GM19324 (cell line): ENCODE data around the gene KANK4.

Source experiments
- ATAC-seq: cut with Tn5 transposase; IDR thresholded peaks from one replicate; pipeline ENCODE4 v1.9.1; 2021; ENCODE audit warnings: mild to moderate bottlenecking, moderate library complexity; ENCODE audit not compliant: unreplicated experiment, low FRiP score

The KANK4 gene

DNA sequence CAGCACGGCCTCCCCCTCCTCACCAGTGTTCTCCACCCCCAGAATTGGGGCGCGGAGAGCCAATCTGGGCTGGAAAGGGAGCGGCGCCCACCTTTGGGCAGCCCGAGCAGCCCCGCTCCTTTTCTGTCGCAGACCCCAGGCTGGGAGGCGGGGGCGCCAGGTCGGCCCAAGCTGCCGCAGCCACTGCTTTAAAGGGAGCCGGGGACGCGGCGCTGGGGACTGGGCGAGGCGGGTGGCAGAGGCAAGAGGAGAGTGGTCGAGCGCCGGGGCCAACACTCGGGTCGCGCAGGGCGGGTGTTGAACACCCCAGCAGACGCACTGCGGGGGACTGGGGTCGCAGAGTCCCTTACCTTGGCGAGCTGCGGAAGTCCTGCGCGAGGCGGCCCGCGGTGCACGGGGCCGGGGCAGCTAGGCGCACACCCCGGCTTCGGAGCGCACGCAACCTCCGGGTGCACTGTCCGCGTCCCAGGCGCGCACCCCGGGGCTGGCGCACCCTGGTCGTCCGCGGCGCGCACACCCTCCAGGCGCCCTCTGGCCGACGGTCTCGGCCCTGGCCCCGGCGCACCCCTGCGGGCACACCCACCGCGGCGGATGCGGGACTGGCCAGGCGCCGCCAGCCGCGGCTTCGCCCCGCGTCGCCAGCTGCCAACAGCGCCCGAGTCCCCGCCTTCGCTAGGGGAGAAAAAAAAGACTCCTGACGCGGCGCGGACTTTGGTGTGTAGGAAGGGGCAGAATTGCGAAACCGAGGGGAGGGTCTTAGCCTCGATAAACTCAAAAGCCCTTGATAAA is at the start of gene KANK4:
Gene KANK4, minus strand, starts transcription at position 679 of the 789 bp plus-strand sequence. CDS start 37,870 bp downstream, outside the sequence.
- ATAC-seq, result no peak

DNA sequence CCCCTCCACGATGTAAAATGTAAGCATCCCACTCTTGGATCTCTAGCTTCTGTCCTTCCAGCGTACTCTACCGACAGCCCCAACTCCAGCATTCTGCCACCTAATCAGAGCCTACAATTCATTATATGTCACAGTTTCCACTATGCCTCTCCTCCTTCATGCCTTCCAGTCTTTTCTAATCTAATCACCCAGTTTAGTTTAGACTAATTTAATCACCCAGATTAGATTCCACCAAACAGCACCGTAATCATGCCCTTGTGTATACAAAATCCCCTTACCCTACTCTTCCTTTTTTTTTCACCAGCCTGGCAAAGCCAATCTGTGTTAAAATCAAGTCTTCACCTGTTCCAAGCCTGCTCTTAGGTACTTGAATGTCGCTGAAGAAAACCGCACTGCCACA is 49.8 kb upstream of the KANK4 start:
- ATAC-seq, result no peak

DNA sequence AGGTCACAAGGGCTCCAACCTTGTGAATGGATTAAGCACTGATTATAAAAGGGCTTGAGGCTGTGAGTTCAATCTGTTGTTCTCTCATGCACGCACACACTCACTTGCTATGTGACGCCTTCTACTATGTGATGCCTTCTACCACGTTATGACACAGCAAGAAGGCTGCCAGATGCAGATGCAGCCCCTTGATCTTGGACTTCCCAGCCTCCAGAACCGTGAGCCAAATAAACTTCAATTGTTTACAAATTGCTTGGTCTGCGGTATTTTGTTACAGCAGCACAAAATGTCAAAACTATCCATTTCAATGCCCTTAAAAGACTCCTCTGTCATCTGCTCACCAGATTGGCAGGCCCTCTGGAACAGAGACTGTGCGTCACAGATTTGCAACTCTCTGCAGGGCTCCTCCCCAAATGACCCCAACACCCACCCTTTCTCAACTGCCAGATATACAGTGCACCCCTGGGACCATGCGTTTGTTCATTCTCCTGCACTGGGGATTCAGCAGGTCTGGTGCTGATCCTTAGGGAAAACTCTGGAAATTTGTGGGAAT is 47.8 kb upstream of the KANK4 start:
- ATAC-seq, result no peak

DNA sequence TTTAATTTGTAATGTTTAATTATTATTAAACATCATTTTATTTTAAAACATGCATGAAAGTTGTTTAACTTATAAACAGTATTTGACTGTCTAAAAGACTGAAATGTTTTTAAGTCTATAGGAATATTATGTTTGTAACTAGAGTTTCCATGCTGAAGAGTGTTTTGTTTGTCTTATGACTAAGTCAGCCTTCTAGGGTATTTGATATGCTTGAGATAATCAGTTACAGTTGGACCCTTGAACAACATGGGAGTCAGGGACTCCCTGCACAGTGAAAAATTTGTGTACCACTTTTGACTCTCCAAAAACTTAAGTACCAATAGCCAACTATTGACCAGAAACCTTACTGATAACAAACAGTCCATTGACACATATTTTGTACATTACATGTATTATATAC is 45.5 kb upstream of the KANK4 start:
- no peak for ATAC-seq

DNA sequence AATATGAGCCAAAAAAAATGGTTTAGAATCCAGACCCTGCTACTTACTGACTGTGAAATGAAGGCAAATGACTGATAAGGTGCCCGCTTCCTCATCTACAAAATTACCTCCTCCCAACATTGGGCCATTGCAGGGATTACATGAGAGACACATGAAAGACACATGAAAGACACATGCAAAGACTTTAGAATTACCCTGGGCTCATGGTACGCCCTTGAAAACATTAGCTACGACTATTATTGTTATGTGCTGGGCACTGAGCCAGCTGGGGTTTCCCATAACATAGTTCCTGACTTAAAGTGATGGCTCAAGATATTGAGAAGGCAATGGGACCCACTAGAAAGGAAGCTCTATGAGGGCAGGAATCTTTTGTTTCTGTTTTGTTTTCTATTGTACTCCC is 43.7 kb upstream of the KANK4 start:
- ATAC-seq, result no peak

DNA sequence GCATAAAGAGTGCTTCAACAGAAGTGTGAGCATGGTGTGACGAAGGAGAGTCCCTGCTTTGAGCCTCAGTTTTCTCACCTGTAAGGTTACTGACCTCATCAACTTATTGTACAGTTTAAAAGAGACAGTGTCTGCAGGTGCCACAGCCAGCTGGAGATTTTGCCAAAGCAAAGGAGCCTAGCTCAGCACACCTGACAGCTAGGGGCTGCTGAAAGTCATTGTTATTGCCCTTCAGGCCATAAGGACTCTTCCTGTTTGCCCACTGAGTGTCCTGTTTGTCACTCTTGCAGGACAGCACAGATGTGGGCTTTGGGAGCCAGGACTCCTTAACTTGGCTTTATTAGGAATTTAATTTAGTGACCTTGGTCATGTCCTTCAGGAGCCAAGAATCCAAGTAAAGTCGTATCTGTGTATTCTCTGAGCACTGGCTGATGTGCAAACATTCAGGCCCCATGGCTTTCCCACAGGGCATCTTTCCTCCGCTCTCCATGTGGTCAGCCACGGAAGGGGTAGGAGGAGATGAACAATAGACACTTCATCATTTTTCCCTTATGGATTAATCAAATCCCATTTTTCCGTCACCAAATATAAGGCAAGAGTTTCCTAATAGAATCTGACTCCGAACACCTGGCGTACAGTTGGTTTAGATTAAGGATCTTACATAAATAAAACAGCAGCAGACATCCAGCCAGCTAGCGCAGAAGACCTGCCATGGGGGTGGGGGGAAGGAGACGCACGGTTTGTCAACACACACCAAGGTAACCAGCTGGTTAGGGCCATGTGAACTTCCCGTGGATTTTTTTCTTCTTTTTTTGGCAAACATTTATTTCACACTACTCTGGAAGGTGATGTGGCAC is 43.1 kb upstream of the KANK4 start:
- ATAC-seq, result no peak

DNA sequence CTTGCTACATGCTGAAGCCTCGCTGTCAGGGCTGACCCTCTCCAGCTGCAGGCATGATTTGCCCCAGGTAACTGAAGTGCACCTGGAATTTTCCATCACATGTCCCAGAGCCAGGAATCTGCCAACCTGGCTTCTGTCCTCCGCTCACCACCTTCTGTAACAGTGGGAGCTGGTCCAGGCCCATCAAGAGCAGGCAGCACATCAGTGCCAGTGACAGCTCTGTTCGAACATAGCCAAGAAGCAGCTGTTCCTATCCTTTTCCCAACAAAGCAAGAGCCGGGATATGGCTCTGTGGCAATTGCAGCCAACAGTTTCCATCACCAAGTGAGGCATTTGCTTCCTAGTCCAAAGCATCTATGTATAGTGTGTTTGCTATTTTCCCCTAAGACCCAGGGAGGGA is 42.2 kb upstream of the KANK4 start:
- ATAC-seq, result no peak

DNA sequence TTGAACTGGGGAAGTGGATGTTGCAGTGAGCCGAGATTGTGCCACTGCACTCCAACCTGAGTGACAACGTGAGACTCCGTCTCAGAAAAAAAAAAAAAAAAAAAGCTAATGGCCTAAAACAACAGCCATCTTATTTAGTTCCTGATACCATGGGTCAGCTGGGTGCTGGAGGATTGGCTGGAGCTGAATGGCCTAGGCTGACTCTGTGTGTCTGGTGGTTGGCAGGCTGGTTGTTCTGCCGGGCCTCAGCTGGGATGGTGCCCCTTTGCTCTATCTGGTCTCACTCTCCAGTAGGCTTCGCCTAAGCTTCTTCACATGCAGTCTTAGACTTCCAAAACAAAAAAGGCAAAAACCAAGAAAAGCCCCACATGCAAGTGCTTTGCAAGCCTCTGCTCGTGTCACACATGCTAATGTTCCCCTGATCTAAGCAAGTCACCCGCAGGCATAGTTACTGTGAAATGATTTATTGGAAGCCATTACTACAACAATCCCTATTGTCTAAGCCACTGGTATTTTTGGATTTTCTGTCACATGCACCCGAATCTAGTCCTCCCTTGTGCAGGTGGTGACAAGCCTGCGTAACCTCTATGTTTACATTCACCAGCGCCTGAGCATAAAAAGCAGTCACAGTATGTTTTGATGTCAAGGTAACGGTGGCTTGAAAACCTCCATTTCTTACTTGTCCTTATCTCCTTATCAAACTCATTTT is 39.6 kb upstream of the KANK4 start:
- ATAC-seq, result no peak

DNA sequence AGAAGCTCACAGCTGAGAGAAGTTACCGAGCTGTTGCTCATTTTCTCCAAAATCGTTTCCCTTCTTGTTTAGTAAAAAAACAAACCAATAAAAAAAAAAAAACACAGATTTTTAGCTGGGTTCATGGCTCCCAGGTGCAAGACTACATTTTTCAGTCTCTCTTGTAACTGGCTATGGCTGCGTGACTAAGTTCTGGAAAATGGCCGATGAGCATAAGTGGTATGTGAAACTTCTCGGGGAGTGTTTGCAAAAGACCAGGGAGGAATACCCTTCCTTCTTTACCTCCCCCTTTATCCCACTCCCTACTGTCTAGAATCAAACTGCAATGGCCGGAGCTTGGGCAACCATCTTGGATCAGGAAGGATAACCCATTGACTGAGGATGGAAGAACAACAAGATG is 38.7 kb upstream of the KANK4 start:
- ATAC-seq, result no peak

DNA sequence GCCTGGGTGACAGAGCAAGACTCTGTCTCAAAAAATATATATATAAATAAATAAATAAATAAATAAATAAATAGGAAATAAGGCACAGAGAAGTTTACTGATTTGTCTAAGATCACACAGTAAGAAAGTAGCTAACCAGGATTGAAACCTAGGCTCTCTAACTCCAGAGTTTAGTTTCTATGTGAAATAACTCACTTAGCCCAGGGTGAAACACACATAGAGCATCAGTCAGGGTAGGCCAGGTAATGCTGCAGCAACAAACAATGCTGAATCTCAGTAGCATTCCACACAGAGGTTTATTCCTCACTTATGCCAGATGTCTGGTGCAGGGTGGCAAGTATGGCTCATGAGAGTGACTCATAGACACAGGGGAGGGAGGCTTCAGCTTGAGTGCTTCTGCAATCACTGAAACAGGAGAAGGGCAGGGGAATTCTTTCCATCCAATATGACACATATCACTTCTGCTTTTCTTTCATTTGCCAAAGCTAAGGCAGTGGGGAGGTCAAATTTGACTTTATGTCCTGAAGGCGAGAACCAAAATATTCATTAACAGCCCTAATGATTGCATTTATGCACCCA is 37.1 kb upstream of the KANK4 start:
- ATAC-seq, result no peak

DNA sequence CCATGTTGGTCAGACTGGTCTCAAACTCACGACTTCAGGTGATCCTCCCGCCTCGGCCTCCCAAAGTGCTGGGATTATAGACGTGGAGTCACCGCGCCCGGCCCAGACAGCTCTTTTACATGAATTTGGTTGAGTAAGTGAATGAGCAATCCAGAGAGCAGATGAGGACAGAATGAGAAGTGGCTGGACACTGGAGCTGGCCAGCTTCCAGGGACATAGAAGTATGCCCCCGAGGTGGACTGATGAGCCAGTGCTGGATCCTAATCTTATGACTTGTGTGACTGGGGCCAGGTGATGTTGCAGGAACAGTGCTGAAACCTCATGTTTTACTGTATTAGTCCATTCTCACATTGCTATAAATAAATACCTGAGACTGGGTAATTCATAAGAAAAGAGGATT is 35.9 kb upstream of the KANK4 start:
- no peak for ATAC-seq

DNA sequence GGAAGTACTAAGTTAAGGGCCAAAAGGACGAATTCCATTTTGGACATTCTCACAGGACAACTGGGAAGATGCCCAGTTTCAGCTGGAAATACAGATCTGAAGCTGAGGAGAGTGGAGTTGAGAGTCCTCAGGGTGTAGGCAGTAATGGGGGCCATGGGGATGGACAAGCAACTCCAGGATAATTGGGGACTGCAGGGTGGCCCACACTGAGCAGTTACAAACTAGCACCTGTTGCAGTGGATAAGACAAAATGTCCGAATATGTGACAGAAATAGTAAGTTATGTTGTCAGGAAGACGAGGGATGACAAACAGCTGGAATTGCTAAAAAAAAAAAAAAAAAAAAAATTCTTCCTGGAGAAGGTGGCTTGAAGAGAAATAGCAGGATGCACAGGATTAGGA is 34.6 kb upstream of the KANK4 start:
- ATAC-seq, result no peak

DNA sequence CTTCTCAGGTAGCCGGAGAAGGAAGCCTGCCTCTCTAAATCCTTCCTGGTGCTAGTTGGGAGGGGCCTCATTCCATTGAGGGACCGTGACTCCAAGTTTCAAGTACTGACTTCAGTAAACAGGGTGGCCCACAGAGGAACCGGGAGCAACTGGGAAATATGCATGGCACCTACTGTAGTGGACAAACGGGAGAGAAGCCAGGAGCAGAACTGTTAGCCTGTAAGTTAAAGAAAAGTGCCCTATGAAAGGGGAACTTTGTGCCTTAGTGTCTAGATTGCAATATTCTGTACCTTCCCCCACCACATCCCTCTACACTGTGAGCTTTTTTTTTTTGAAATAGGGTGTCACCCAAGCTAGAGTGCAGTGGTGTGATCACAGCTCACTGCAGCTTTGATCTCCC is 33.2 kb upstream of the KANK4 start:
- ATAC-seq, result no peak

DNA sequence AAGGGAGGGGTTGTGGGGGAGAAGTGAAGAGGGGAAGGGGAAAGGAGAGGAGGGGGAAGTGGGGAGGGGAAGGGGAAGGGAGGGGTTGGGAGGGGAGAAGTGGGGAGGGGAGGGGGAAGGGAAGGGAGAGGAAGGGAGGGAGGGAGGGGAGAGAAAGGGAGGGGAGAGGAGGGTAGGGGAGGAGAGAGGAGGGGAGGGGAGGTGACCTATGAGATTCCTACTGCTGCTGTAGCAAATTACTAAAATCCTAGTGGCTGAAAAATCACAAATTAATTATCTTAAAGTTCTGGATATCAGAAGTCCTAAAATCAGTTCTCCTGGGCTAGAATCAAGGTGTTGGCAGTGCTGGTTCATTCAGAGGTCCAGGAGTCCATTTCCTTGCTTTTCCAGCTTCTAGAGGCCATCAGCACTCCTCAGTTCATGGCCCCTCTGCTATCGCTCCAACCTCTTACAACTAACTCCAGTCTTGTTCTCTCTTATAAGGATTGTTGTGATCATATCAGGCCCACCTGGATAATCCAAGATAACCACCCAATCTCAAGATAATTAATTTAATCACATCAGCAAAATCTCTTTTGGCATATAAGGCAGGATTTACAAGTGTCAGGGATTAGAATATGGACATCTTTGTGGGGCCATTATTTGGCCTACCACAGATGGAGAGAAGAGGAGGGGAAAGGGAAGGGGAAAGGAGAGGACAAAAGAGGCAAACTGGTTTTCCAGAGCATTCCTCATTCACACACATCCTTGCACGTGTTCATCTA is 30.4 kb upstream of the KANK4 start:
- no peak for ATAC-seq

DNA sequence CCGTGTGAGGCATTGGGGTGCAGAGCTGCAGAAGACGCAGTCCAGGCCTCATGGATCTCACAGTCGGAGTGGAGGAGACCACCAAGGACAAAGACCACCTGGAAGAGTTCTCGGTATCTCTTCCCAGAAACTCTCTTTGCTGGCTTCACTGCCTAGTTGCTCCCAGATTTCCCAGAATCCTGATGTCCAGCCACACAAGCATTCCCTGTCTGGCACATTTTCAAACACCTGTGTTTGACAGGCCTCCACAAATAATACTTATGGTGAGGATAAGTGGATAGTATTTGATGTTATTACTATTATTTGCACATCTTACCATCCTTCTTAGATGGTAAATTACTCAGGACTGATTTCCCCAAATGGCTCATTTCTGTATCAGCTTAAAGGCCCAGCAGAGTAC is 27.7 kb upstream of the KANK4 start:
- ATAC-seq, result no peak

DNA sequence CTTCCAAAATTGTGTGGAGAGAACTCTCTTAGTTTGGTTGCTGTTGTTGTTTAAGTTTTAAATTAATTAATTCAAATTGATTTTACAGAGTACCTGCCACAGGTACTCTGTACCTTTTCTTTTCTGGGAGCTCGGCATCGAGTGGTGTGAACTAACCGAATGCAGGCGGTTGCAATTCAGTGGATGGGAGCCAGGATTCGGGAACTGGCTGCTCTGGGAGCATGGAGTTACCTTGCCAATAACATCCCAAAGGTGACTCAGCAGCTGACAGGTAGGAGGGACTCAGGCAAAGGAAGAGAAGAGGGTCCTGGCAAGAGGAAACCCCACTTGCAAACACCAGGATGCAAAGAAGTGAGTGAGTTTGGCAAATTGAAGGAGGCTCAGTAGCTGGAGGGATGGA is 24.7 kb upstream of the KANK4 start:
- ATAC-seq, result no peak

DNA sequence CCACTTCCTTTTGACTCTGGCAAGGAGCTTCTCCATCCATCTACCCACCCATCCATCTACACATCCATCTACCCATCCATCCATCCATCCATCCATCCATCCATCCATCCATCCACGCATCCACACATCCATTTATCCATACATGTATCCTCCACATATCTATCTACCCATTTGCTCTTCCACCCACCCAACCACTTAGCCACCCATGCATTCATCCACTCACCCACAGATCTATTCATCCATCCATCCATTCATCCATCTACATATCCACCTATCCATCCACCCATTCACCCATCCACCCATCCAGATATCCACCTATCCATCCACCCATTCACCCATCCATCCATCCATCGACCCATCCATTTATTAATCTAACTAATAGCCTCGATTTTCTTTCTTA is 23.0 kb upstream of the KANK4 start:
- ATAC-seq, result no peak

DNA sequence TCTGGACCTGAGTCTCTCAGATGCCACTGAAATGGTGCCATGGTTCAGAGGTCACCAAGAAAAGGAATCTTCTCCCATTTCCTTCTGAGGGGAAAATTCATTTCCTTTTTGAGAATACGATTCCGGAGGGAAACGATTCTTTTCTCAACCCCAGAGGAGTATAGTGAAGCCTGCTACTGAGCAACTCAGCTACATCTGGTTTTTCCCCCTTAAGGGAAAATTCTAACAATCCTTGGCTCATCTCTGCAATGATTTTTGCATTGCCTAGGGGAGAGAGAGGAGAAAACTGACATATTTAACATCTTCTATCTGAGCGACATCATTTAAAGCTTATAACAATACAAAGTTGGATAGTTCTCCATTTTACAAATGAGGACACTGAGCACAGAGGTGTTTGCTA is 22.4 kb upstream of the KANK4 start:
- no peak for ATAC-seq

DNA sequence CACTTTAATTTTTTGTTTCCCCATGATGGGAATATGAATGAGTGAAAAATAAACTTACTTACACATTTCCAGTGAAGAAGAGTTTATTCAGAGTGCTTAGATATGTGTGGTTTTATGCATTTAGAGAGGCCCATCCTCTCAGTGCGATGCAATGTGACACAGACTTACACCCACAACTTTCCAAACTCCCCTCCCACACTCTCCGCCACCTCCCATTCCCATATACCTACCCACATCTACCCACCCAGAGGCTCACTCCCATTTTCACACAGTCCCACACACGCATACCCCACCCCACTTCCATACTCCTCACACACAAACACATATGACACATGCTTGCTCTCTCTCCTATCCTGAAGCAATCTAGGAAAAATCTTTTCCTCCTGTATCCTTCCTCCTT is 21.9 kb upstream of the KANK4 start:
- no peak for ATAC-seq
